Nephron (organoid): ENCODE results near the gene ACAA2.
A peak's percentile ranks its signal among the peaks of the same experiment; 100 is the strongest.
"Not testable (repeated sequence)": the region's sequence is repeated elsewhere in the genome, so short reads cannot be mapped to it uniquely, and the experiment has no call there.

Source experiments
- H3K27ac Mint-ChIP-seq, 3 experiments: 2 replicates each; pipeline ENCODE4 v1.8.0; 2020; ENCODE audit warnings: mixed read lengths in 3 of 3, mild to moderate bottlenecking in 2 of 3, moderate library complexity in 1 of 3
- H3K27me3 Mint-ChIP-seq: 2 replicates; pipeline ENCODE4 v1.8.0; 2021; ENCODE audit warnings: low read depth, mild to moderate bottlenecking, moderate library complexity, mixed read lengths
- H3K36me3 Mint-ChIP-seq: 2 replicates; pipeline ENCODE4 v1.8.0; 2020; ENCODE audit warnings: low read depth, mixed read lengths
- H3K4me1 Mint-ChIP-seq: 2 replicates; pipeline ENCODE4 v1.8.0; 2020; ENCODE audit warnings: mixed read lengths
- H3K4me3 Mint-ChIP-seq, 3 experiments: 2 replicates each; pipeline ENCODE4 v1.8.0; 2020; ENCODE audit warnings: mild to moderate bottlenecking in 3 of 3, mixed read lengths in 3 of 3, moderate library complexity in 2 of 3
- H3K9me3 Mint-ChIP-seq: 2 replicates; pipeline ENCODE4 v1.8.0; 2020; ENCODE audit warnings: mixed read lengths
- CTCF ChIP-seq, 3 experiments: fragments of 200-600 bp; sonication (generic); IDR thresholded peaks; one replicate each; pipeline ENCODE4 v1.5.0; 2021; ENCODE audit warnings: antibody characterized with exemption in 3 of 3; ENCODE audit not compliant: unreplicated experiment in 3 of 3

The ACAA2 gene

GRCh38 chr18:49815927-49816326, 2.6 kb upstream of the ACAA2 start:
- Mint-ChIP-seq H3K27ac (peak overlapping the region in 1 of 3 experiments; percentile 20), H3K4me3 (peak overlapping the region in 2 of 3 experiments; percentile 67 to 79), H3K36me3 (peaks cover 21% of the 10 kb centered on the region), H3K27me3 (no peaks in the 10 kb centered on the region), H3K4me1 (peaks cover 32% of the 10 kb centered on the region), H3K9me3 (peaks cover 3% of the 10 kb centered on the region)
- TF ChIP-seq CTCF (IDR thresholded peaks at IDR 0.05; ENCODE audit: unreplicated experiment in 3 of 3): no peak

- H3K4me3 Mint-ChIP-seq: peak overlapping the region; percentile 82 to 99 (median 95)
- H3K27ac Mint-ChIP-seq: peak overlapping the region; percentile 77 to 94 (median 89)
- H3K9me3 Mint-ChIP-seq: peaks cover 16% of the 10 kb centered on the region
- peaks cover 37% of the 10 kb centered on the region for H3K36me3 Mint-ChIP-seq
- no peaks in the 10 kb centered on the region for H3K27me3 Mint-ChIP-seq
- TF ChIP-seq CTCF (IDR thresholded peaks at IDR 0.05; ENCODE audit: unreplicated experiment in 3 of 3): no peak
- H3K4me1 Mint-ChIP-seq: peaks cover 33% of the 10 kb centered on the region
Observed at GRCh38 chr18:49814147-49814499, 790 bp upstream of the ACAA2 start.

- Mint-ChIP-seq H3K4me3 (peak overlapping the region; percentile 82 to 99 (median 95)), H3K27me3 (no peaks in the 10 kb centered on the region), H3K36me3 (peaks cover 48% of the 10 kb centered on the region), H3K4me1 (peaks cover 33% of the 10 kb centered on the region), H3K9me3 (peaks cover 26% of the 10 kb centered on the region), H3K27ac (peak overlapping the region; percentile 77 to 94 (median 89))
- TF ChIP-seq CTCF (IDR thresholded peaks at IDR 0.05; ENCODE audit: unreplicated experiment in 3 of 3): no peak
Observed at GRCh38 chr18:49813069-49813318, 339 bp downstream of the ACAA2 start.

GRCh38 chr18:49812286-49813068, 856 bp downstream of the ACAA2 start:
- Mint-ChIP-seq H3K4me3 (peak overlapping the region; percentile 82 to 99 (median 95)), H3K27me3 (no peaks in the 10 kb centered on the region), H3K9me3 (peaks cover 30% of the 10 kb centered on the region), H3K36me3 (peaks cover 49% of the 10 kb centered on the region), H3K27ac (peak overlapping the region; percentile 77 to 94 (median 89)), H3K4me1 (peaks cover 33% of the 10 kb centered on the region)
- TF ChIP-seq CTCF (IDR thresholded peaks at IDR 0.05; ENCODE audit: unreplicated experiment in 3 of 3): no peak

- H3K27me3 Mint-ChIP-seq: no peaks in the 10 kb centered on the region
- peaks cover 54% of the 10 kb centered on the region for H3K36me3 Mint-ChIP-seq
- H3K27ac Mint-ChIP-seq: peak overlapping the region; percentile 76 to 94 (median 77)
- H3K4me3 Mint-ChIP-seq: peak overlapping the region; percentile 72 to 99 (median 82)
- H3K4me1 Mint-ChIP-seq: peaks cover 33% of the 10 kb centered on the region
- TF ChIP-seq CTCF (IDR thresholded peaks at IDR 0.05; ENCODE audit: unreplicated experiment in 3 of 3): no peak
- peaks cover 36% of the 10 kb centered on the region for H3K9me3 Mint-ChIP-seq
Observed at GRCh38 chr18:49811151-49811938, 2.0 kb downstream of the ACAA2 start.

GRCh38 chr18:49808553-49809191, 4.7 kb downstream of the ACAA2 start:
- Mint-ChIP-seq H3K36me3 (peaks cover 70% of the 10 kb centered on the region), H3K4me1 (peaks cover 18% of the 10 kb centered on the region), H3K9me3 (peaks cover 42% of the 10 kb centered on the region)
- not testable (repeated sequence) for H3K27ac Mint-ChIP-seq, H3K4me3 Mint-ChIP-seq, H3K27me3 Mint-ChIP-seq
